ENCODE data around the gene NSD1.

GRCh38 chr5:177296581-177296980 lies 163.0 kb downstream of the NSD1 start:
- no peak for TF ChIP-seq RAD21 (conservative IDR thresholded peaks at IDR 0.05)
- TF ChIP-seq EZH2 (IDR thresholded peaks at IDR 0.05; ENCODE audit: borderline replicate concordance, insufficient read depth, low read length, poor library complexity, severe bottlenecking) = no peak
- no peak for TF ChIP-seq REST (IDR thresholded peaks at IDR 0.05; ENCODE audit: borderline replicate concordance)
- TF ChIP-seq CTCF (IDR thresholded peaks at IDR 0.05; ENCODE audit: poor library complexity, severe bottlenecking) = no peak
- no peak for TF ChIP-seq POLR2AphosphoS5 (IDR thresholded peaks at IDR 0.05)
- TF ChIP-seq SMC3 (conservative IDR thresholded peaks at IDR 0.05; ENCODE audit: poor library complexity) = no peak
- no peak for TF ChIP-seq TAF1 (IDR thresholded peaks at IDR 0.05; ENCODE audit: low read depth)
- TF ChIP-seq EP300 (conservative IDR thresholded peaks at IDR 0.05; ENCODE audit: poor library complexity, severe bottlenecking) = no peak
- no peak for TF ChIP-seq MXI1 (conservative IDR thresholded peaks at IDR 0.05; ENCODE audit: poor library complexity, severe bottlenecking)

Data from neural cell (in vitro differentiated cells).